Epidermal melanocyte (primary cell): ENCODE data around the gene RPRD1A.
"Not testable (repeated sequence)": the region's sequence is repeated elsewhere in the genome, so short reads cannot be mapped to it uniquely, and the experiment has no call there.

ENCODE experiments used
- DNase-seq: peaks from one replicate; pipeline ENCODE4 v3.0.0; 2011; ENCODE audit warnings: low spot score; ENCODE audit not compliant: insufficient read length

RPRD1A gene

GRCh38 chr18:35971661-35972196, 95.6 kb downstream of the RPRD1A start:
- no peak for DNase-seq

- DNase-seq: no peak
These were observed 97.7 kb downstream of the RPRD1A start for GRCh38 chr18:35969676-35970075.

- DNase-seq: no peak
These were observed 99.0 kb downstream of the RPRD1A start for GRCh38 chr18:35968278-35968880.

- not testable (repeated sequence) for DNase-seq
These were observed 99.5 kb downstream of the RPRD1A start for GRCh38 chr18:35967866-35968265.

- DNase-seq: no peak
These were observed 103.0 kb downstream of the RPRD1A start for GRCh38 chr18:35964319-35964718.

GRCh38 chr18:35962320-35962719, 105.0 kb downstream of the RPRD1A start:
- no peak for DNase-seq

GRCh38 chr18:35956226-35956625, 111.1 kb downstream of the RPRD1A start:
- DNase-seq: no peak

GRCh38 chr18:35953688-35954087, 113.7 kb downstream of the RPRD1A start:
- DNase-seq: no peak

GRCh38 chr18:35950628-35950982, 116.8 kb downstream of the RPRD1A start:
- no peak for DNase-seq

GRCh38 chr18:35949903-35950627, 117.3 kb downstream of the RPRD1A start:
- no peak for DNase-seq

GRCh38 chr18:35949090-35949489, 118.3 kb downstream of the RPRD1A start:
- no peak for DNase-seq

- DNase-seq: no peak
These were observed 119.3 kb downstream of the RPRD1A start for GRCh38 chr18:35948080-35948479.

- DNase-seq: no peak
These were observed 124.7 kb downstream of the RPRD1A start for GRCh38 chr18:35942661-35943060.

GRCh38 chr18:35942133-35942532, 125.2 kb downstream of the RPRD1A start:
- no peak for DNase-seq

- DNase-seq: no peak
These were observed 126.1 kb downstream of the RPRD1A start for GRCh38 chr18:35941299-35941698.
